Tibial artery (tissue), 4 donors: ENCODE data around the gene CDC42EP5.
"Not testable (repeated sequence)": the region's sequence is repeated elsewhere in the genome, so short reads cannot be mapped to it uniquely, and the experiment has no call there.

Source experiments
- DNase-seq, 2 donors: peaks; one replicate each; pipeline ENCODE4 v3.0.0-alpha.2; 2019
- H3K27ac ChIP-seq, 2 donors: fragments of 200-600 bp; sonication (generic) in 1 of 2; 1 replicate in 1 of 2; 2 replicates in 1 of 2; pipeline ENCODE4 v1.5.1; 2018 to 2019; ENCODE audit warnings: mild to moderate bottlenecking in 1 of 2
- H3K27me3 ChIP-seq, 2 donors: fragments of 200-600 bp; sonication (generic) in 1 of 2; one replicate each; pipeline versions ENCODE4 v1.5.1 to v1.6.0; 2016 to 2019
- H3K36me3 ChIP-seq, 3 donors: fragments of 200-600 bp; sonication (generic) in 2 of 3; one replicate each; pipeline ENCODE4 v1.5.1; 2016 to 2019; ENCODE audit warnings: mild to moderate bottlenecking in 2 of 3
- H3K4me1 ChIP-seq, 4 donors: fragments of 200-600 bp; sonication (generic) in 2 of 4; 1 replicate in 3 of 4; 2 replicates in 1 of 4; pipeline ENCODE4 v1.5.1; 2016 to 2019
- H3K4me3 ChIP-seq, 2 donors: fragments of 200-600 bp; sonication (generic) in 1 of 2; 1 replicate in 1 of 2; 2 replicates in 1 of 2; pipeline ENCODE4 v1.5.1; 2018 to 2019; ENCODE audit warnings: mild to moderate bottlenecking in 2 of 2
- H3K9me3 ChIP-seq, 3 donors: fragments of 200-600 bp; sonication (generic) in 1 of 3; one replicate each; pipeline ENCODE4 v1.5.1; 2016 to 2019
- intact Hi-C: fragments of 100-400 bp; cut with DNase I; formaldehyde crosslinking; loops from one replicate; pipeline ENCODE4 v1.15.0; 2023; ENCODE audit warnings: low total_unique reads
- TF ChIP-seq, protein P1 (sequence below), 2 experiments: fragments of 200-600 bp in 1 of 2; fragments of 450-650 bp in 1 of 2; IDR thresholded peaks; one replicate each; pipeline ENCODE4 v1.5.1; 2017 to 2019; ENCODE audit warnings: antibody characterized with exemption in 2 of 2, mild to moderate bottlenecking in 1 of 2, moderate library complexity in 1 of 2

Gene CDC42EP5

DNA sequence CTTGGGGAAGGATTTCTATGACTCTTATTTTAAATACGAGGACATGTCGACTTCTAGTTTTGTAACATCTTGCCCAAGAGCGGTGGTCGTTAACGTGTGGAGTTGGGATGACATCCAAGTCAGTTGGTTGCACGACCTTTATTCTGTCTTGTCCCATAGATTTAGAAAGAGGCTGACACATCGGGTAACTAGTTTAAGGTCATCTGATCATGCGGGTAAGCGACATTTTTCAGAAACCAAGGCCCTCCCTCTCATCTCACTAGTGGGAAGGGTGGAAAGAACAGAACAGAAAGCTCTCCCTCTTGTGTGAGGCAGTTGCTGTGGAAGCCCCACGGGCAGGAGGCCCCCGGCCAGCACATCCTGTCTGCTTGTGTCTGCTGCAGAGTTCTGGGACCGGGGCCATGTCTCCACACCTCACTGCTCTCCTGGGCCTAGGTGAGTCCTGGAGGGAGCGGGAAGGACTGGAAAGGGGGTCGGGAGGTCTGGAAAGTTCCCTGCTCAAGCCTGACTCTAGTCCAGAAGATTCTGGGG, 29.5 kb upstream of the CDC42EP5 start, which contains the start of gene LAIR2:
LAIR2 (plus strand) TSS at position 314 of the 531 bp plus-strand sequence; CDS start at position 402, 88 bp downstream.
- intact Hi-C loops, result no loop called here
- DNase-seq, result no peak
- no peak within 1 kb of the TSS for H3K27ac ChIP-seq
- peaks cover 0 to 4% of the 10 kb centered on the region in 2 donors for H3K27me3 ChIP-seq
- TF ChIP-seq, protein P1, sequence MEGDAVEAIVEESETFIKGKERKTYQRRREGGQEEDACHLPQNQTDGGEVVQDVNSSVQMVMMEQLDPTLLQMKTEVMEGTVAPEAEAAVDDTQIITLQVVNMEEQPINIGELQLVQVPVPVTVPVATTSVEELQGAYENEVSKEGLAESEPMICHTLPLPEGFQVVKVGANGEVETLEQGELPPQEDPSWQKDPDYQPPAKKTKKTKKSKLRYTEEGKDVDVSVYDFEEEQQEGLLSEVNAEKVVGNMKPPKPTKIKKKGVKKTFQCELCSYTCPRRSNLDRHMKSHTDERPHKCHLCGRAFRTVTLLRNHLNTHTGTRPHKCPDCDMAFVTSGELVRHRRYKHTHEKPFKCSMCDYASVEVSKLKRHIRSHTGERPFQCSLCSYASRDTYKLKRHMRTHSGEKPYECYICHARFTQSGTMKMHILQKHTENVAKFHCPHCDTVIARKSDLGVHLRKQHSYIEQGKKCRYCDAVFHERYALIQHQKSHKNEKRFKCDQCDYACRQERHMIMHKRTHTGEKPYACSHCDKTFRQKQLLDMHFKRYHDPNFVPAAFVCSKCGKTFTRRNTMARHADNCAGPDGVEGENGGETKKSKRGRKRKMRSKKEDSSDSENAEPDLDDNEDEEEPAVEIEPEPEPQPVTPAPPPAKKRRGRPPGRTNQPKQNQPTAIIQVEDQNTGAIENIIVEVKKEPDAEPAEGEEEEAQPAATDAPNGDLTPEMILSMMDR (IDR thresholded peaks at IDR 0.05), result no peak
- no peak within 1 kb of the TSS for H3K4me3 ChIP-seq
- no peaks in the 10 kb centered on the region for H3K4me1 ChIP-seq
- no peaks in the 10 kb centered on the region for H3K9me3 ChIP-seq
- H3K36me3 ChIP-seq, result no peaks in the 10 kb centered on the region

DNA sequence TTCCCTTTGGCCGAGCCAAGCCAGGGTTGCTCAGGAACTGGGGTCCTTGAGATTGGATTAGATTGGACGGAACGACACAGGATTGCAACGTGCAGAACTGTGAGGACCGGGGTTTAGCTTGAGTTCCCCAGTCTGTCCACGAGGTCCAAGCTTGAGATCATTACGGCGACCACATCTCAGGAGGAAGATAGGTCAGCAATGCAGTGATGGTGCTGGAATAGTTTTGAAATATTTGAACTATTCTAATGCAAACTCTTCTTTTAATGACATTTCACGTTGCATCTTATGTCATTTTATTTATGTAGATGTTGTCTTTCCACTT, 25.3 kb upstream of the CDC42EP5 start:
- H3K27ac ChIP-seq, H3K9me3 ChIP-seq, H3K4me3 ChIP-seq, H3K36me3 ChIP-seq, DNase-seq, H3K27me3 ChIP-seq, intact Hi-C loops, H3K4me1 ChIP-seq: not testable (repeated sequence)

GRCh38 chr19:54497747-54498450, 24.8 kb upstream of the CDC42EP5 start:
- intact Hi-C loops, H3K27ac ChIP-seq, H3K36me3 ChIP-seq, DNase-seq, H3K4me3 ChIP-seq, H3K4me1 ChIP-seq, H3K27me3 ChIP-seq, H3K9me3 ChIP-seq: not testable (repeated sequence)

DNA sequence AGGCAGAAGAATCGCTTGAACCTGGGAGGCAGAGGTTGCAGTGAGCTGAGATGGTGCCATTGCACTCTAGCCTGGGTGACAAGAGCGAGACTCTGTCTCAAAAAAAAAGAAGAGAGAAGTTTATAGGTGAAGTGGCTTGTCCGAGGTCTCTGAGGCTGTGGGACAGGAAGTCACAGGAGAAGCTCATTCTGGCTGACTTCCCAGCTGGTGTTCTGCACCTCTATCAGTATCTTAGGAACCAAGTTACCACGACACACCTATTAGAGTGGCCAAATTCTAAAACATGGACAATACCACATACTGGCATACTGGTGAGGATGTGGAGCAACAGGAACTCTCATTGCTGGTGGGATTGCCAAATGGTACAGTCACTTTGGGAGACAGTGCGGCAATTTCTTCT, 22.2 kb upstream of the CDC42EP5 start:
- DNase-seq, H3K27ac ChIP-seq, H3K36me3 ChIP-seq, H3K9me3 ChIP-seq, H3K4me3 ChIP-seq, intact Hi-C loops, H3K4me1 ChIP-seq: not testable (repeated sequence)
- H3K27me3 ChIP-seq, result peaks cover 0 to 20% of the 10 kb centered on the region in 2 donors

- intact Hi-C loops, result no loop called here
- H3K36me3 ChIP-seq, result no peaks in the 10 kb centered on the region
- no peak overlapping the region for H3K27ac ChIP-seq
- no peaks in the 10 kb centered on the region for H3K9me3 ChIP-seq
- H3K4me1 ChIP-seq, result no peaks in the 10 kb centered on the region
- TF ChIP-seq, protein P1 (IDR thresholded peaks at IDR 0.05), result no peak
- H3K27me3 ChIP-seq, result peaks cover 0 to 20% of the 10 kb centered on the region in 2 donors
- no peak overlapping the region for H3K4me3 ChIP-seq
- no peak for DNase-seq
Measured at GRCh38 chr19:54493967-54494585, 21.0 kb upstream of the CDC42EP5 start.

DNA sequence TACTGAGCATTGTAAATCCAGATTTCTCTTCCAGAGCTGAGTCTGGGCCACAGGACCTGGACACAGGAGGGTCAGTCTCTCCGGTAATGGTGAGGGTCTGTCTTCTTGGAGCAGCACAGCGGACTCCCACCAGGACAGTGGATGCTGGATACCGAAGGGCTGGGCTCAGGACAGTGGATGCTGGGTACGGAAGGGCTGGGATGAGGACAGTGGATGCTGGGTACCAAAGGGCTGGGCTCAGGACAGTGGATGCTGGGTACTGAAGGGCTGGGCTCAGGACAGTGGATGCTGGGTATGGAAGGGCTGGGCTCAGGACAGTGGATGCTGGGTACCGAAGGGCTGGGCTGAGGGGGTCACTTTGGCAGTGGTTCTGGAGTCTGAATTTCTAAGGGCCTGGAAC, 20.0 kb upstream of the CDC42EP5 start:
- peaks cover 0 to 20% of the 10 kb centered on the region in 2 donors for H3K27me3 ChIP-seq
- H3K27ac ChIP-seq, intact Hi-C loops, H3K9me3 ChIP-seq, DNase-seq, H3K4me1 ChIP-seq, H3K36me3 ChIP-seq, H3K4me3 ChIP-seq: not testable (repeated sequence)

- intact Hi-C loops, result no loop called here
- Histone ChIP-seq H3K4me1 (no peaks in the 10 kb centered on the region), H3K27ac (no peak overlapping the region), H3K9me3 (no peaks in the 10 kb centered on the region), H3K27me3 (peaks cover 0 to 20% of the 10 kb centered on the region in 2 donors), H3K36me3 (no peaks in the 10 kb centered on the region), H3K4me3 (no peak overlapping the region)
- DNase-seq, result no peak
- TF ChIP-seq, protein P1 (IDR thresholded peaks at IDR 0.05), result no peak
Measured at GRCh38 chr19:54492568-54492967, 19.5 kb upstream of the CDC42EP5 start.
